Omental fat pad (tissue), 4 donors: ENCODE data around the gene HIBCH. TPM values are rescaled to one million over a fixed set of nuclear protein-coding genes. Genes with fewer than 3 reads are reported as not detected.
"Not testable (repeated sequence)": the region's sequence is repeated elsewhere in the genome, so short reads cannot be mapped to it uniquely, and the experiment has no call there.

Experiments used
- ATAC-seq: fragments of 150-250 bp; one replicate; pipeline ENCODE4 v1.9.1; 2016; ENCODE audit warnings: mild to moderate bottlenecking, moderate library complexity; ENCODE audit not compliant: low FRiP score
- DNase-seq: peaks from one replicate; pipeline ENCODE4 v3.0.0-alpha.2; 2019; ENCODE audit warnings: low spot score
- CTCF ChIP-seq, 3 donors: fragments of 450-650 bp; IDR thresholded peaks; one replicate each; pipeline ENCODE4 v1.5.1; 2016 to 2017; ENCODE audit warnings: antibody characterized with exemption in 3 of 3, mild to moderate bottlenecking in 3 of 3, moderate library complexity in 2 of 3
- total RNA-seq, 4 donors: library from RNA; depleted of rRNA; stranded (reverse); fragments of >200 nt; gene quantifications; one replicate each; pipeline ENCODE4 v1.1.0, GENCODE V29; 2016

The HIBCH gene
- total RNA-seq, 4 donors from 2014 or later: 11.6 to 22.1 (median 20.1) TPM

DNA sequence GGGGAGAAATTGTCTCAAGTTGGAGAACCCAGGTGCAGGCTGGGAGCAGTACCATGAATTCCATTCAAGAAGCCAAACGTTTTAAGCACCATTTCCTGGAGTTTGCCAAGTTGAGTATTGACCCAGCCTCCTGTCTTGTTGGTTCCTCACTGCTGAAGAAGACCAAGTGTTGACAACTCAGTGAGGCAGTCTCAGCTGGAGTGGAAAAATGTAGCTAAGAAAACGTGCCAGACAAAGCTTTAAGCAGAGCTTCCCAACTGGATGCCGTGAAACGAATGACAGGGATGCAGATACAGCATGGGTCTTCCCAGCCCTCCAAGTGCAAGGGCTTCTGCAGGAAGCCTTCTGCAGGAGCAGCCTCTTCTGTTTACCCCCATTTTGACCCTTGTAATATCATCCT is 23.0 kb upstream of the HIBCH start:
- DNase-seq: no peak
- TF ChIP-seq CTCF (IDR thresholded peaks at IDR 0.05): no peak
- ATAC-seq: no peak

DNA sequence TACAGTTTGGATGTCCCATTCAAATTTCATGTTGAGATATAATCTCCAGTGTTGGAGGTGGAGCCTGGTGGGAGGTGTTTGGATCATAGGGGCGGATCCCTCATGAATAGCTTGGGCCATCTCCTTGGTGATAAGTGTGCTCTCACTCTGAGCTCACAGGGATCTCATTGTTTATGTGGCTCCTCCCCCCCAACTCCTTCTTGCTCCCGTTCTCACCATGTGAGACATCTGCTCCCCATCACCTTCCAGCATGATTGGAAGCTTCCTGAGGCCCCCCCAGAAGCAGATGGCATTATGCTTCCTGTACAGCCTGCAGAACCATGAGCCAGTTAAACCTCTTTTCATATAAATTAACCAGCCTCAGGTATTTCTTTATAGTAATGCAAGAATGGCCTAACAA is 20.7 kb upstream of the HIBCH start:
- no peak for ATAC-seq
- no peak for TF ChIP-seq CTCF (IDR thresholded peaks at IDR 0.05)
- DNase-seq: no peak

DNA sequence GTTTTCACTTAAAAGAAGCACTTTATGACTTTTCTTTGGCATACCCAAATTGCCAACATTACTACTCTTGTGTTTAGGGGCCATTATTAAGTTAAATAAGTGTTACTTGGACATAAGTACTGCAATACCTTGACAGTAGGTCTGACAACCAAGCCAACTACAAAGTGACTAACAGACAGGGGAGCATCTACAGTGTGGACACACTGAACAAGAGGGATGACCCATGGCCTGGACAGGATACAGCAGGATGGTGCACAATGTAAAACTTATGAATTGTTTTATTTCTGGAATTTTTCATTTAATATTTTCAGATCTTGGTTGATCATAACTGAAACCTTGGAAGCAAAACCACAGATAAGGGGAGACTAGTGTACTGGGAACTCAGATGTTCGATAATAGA is 19.8 kb upstream of the HIBCH start:
- ATAC-seq: no peak
- DNase-seq: no peak
- no peak for TF ChIP-seq CTCF (IDR thresholded peaks at IDR 0.05)

GRCh38 chr2:190338453-190338852 is 18.8 kb upstream of the HIBCH start:
- ATAC-seq (no peak), DNase-seq (no peak)
- no peak for TF ChIP-seq CTCF (IDR thresholded peaks at IDR 0.05)

GRCh38 chr2:190336420-190336819 is 16.8 kb upstream of the HIBCH start:
- TF ChIP-seq CTCF (IDR thresholded peaks at IDR 0.05): no peak
- DNase-seq (no peak), ATAC-seq (no peak)

GRCh38 chr2:190335584-190335983 is 16.0 kb upstream of the HIBCH start:
- not testable (repeated sequence) for ATAC-seq, DNase-seq

DNA sequence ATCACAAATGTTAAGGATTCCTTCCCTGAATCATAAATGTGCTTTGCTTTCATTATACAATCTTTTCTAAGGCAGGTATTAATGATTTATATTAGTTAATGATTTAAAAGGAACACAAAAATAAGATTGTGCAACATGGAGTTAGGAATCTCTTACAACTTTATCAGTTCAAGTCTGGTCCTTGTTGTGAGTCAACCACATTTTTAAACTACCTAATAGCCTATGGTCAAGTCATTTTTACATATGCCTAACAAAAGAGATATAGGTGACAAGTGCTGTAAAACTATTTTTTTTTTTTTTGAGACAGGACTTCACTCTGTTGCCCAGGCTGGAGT is 15.6 kb upstream of the HIBCH start:
- no peak for DNase-seq
- no peak for ATAC-seq
- no peak for TF ChIP-seq CTCF (IDR thresholded peaks at IDR 0.05)
